Dendritic cell treated with granulocyte-macrophage colony-stimulating factor and Interleukin-4, amounts not matched to agents 40 ng/mL and 50 ng/mL, for 4 days (primary cell): ENCODE measurements around the gene YES1.
A peak's percentile ranks its signal among the peaks of the same experiment; 100 is the strongest.

Experiments used
- H3K27ac Mint-ChIP-seq: one replicate; pipeline ENCODE4 v1.8.0; 2022; ENCODE audit warnings: mild to moderate bottlenecking, mixed read lengths
- H3K27me3 Mint-ChIP-seq: one replicate; pipeline ENCODE4 v1.8.0; 2022; ENCODE audit warnings: mild to moderate bottlenecking, mixed read lengths
- H3K36me3 Mint-ChIP-seq: one replicate; pipeline ENCODE4 v1.8.0; 2022; ENCODE audit warnings: low read depth, mixed read lengths
- H3K4me1 Mint-ChIP-seq: one replicate; pipeline ENCODE4 v1.8.0; 2022; ENCODE audit warnings: low read depth, mixed read lengths
- H3K4me3 Mint-ChIP-seq: one replicate; pipeline ENCODE4 v1.8.0; 2022; ENCODE audit warnings: mild to moderate bottlenecking, moderate library complexity, mixed read lengths
- H3K9me3 Mint-ChIP-seq: one replicate; pipeline ENCODE4 v1.8.0; 2022; ENCODE audit warnings: mixed read lengths
- intact Hi-C: fragments of 100-400 bp; cut with micrococcal nuclease; formaldehyde crosslinking; loops from one replicate; pipeline ENCODE4 v1.15.0; 2022

YES1 gene

DNA sequence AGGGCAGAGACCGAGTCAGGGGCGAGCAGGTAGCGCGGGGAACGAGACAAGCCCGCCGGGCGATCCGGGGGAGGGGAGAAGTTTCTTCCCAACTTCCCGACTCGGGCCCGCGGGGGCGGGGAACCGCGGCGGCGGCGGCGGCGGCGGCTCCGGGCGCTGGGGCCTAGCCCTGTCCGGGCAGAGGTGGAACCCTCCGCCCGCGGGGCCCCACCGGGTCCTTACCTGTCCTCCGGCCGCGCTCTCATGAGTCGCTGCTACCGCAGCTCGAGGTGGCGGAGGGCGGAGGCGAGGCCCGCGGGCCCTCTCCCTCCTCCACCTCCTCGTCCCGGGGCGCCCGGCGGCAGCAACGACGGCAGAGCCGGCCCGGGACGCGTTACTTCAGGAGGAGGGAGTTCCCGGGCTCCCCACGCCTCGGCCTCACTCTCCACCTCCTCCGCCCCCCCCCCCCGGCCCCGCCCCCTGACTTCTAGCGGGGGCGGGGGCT is at the start of gene YES1:
TSS of gene YES1 (minus strand) at position 351 of the 484 bp plus-strand sequence. CDS start 55,415 bp downstream, outside the sequence.
- intact Hi-C loops, result no loop called here
- H3K27me3 Mint-ChIP-seq, result peaks cover 80% of the 10 kb centered on the region
- H3K9me3 Mint-ChIP-seq, result peaks cover 12% of the 10 kb centered on the region
- peaks cover 7% of the 10 kb centered on the region for H3K36me3 Mint-ChIP-seq
- H3K4me1 Mint-ChIP-seq, result peaks cover 15% of the 10 kb centered on the region
- H3K4me3 Mint-ChIP-seq, result peak within 1 kb of the TSS; percentile 64
- peak within 1 kb of the TSS; percentile 10 for H3K27ac Mint-ChIP-seq

GRCh38 chr18:857986-858385 is 45.9 kb upstream of the YES1 start:
- Mint-ChIP-seq H3K27ac (no peak overlapping the region), H3K4me1 (no peaks in the 10 kb centered on the region), H3K27me3 (peaks cover 11% of the 10 kb centered on the region), H3K4me3 (no peak overlapping the region), H3K9me3 (no peaks in the 10 kb centered on the region), H3K36me3 (no peaks in the 10 kb centered on the region)
- intact Hi-C loops, result no loop called here

- intact Hi-C loops, result no loop called here
- Mint-ChIP-seq H3K4me1 (no peaks in the 10 kb centered on the region), H3K9me3 (no peaks in the 10 kb centered on the region), H3K27ac (no peak overlapping the region), H3K27me3 (peaks cover 13% of the 10 kb centered on the region), H3K36me3 (no peaks in the 10 kb centered on the region), H3K4me3 (no peak overlapping the region)
Observed at GRCh38 chr18:853471-853870, 41.4 kb upstream of the YES1 start.

- no peaks in the 10 kb centered on the region for H3K9me3 Mint-ChIP-seq
- peaks cover 13% of the 10 kb centered on the region for H3K27me3 Mint-ChIP-seq
- H3K27ac Mint-ChIP-seq, result no peak overlapping the region
- intact Hi-C loops, result no loop called here
- no peaks in the 10 kb centered on the region for H3K4me1 Mint-ChIP-seq
- H3K36me3 Mint-ChIP-seq, result no peaks in the 10 kb centered on the region
- no peak overlapping the region for H3K4me3 Mint-ChIP-seq
Observed at GRCh38 chr18:850960-851359, 38.9 kb upstream of the YES1 start.

DNA sequence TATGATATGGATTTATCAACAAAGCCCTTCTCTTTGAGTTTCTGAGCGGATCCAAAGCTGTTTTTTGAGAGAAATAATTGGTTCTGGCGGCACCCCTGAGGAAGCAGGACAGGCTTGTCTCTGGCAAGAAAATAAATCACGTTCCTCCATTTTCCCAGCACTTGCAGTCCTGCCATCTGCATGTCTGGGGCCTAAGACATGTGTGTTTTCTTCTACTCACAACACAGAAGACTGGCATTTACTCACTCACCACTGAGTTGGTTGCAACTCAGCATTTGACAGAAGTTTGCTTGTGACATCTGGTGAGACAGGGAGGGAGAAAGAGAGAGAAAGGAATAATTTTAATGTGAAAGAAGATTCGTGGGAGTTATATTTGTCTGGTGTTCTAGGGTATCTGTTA is 37.0 kb upstream of the YES1 start:
- H3K27ac Mint-ChIP-seq, result no peak overlapping the region
- no peaks in the 10 kb centered on the region for H3K4me1 Mint-ChIP-seq
- intact Hi-C loops, result no loop called here
- H3K36me3 Mint-ChIP-seq, result no peaks in the 10 kb centered on the region
- no peak overlapping the region for H3K4me3 Mint-ChIP-seq
- H3K9me3 Mint-ChIP-seq, result no peaks in the 10 kb centered on the region
- peaks cover 13% of the 10 kb centered on the region for H3K27me3 Mint-ChIP-seq

GRCh38 chr18:848062-848861 is 36.2 kb upstream of the YES1 start:
- H3K27me3 Mint-ChIP-seq, result peaks cover 17% of the 10 kb centered on the region
- H3K27ac Mint-ChIP-seq, result no peak overlapping the region
- intact Hi-C loops, result no loop called here
- no peak overlapping the region for H3K4me3 Mint-ChIP-seq
- H3K9me3 Mint-ChIP-seq, result no peaks in the 10 kb centered on the region
- no peaks in the 10 kb centered on the region for H3K36me3 Mint-ChIP-seq
- H3K4me1 Mint-ChIP-seq, result no peaks in the 10 kb centered on the region

DNA sequence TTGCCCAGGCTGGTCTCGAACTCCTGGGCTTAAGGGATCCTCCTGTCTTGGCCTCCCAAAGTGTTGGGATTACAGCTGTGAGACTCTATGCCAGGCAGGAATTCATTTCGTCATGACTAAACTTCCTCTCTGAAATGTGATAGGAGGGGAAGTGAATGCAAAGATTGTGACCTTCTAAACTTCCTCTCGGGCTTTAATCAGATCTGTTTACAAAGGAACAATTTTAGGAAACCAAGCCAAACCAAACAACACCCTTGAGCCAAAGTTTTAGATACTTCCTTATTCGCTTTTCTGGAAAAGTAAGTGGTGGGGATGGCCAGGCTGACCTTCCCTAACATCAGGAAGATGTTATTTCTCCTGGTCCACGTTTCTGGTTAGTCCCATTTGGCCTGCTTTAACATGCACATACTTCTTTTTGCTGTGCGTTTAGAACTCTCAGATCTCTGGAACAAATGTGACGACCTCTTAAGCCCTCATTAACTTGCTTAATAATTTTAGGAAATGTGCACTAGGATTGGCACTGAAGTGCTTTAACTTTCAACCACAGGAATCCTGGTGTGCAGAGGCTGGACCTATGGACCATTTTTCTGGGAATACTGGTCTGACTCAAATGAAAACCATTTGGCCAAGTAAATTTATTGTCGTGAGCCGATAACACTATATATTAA is 33.2 kb upstream of the YES1 start:
- Mint-ChIP-seq H3K9me3 (no peaks in the 10 kb centered on the region), H3K4me1 (no peaks in the 10 kb centered on the region), H3K27ac (no peak overlapping the region), H3K4me3 (no peak overlapping the region), H3K27me3 (peaks cover 36% of the 10 kb centered on the region), H3K36me3 (no peaks in the 10 kb centered on the region)
- intact Hi-C loops, result no loop called here

DNA sequence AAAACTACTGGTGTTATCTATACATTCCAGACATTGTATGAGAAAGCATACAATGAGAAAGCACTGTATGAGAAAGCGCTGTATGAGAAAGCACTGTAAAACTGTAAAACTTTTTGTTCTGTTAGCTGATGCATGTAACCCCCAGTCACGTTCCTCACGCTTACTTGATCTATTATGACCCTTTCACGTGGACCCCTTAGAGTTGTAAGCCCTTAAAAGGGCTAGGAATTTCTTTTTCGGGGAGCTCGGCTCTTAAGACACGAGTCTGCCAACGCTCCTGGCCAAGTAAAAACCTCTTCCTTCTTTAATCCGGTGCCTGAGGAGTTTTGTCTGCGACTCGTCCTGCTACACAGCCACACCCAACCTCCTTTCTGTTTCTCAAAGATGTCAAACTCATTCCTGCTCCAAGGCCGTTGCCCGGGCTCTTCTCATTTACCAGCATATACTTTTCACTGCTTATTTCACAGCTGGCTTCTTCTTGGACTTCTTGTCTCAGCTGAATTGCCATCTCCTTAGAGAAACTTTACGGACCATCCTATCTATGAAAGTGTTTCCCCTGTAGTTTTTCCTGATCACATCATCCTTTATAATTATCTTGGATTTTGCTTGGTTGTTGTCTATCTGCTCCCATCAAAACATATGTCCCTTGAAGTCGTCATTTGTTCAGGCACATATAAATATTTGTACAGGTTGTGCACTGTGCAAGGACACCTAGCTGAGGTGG is 29.8 kb upstream of the YES1 start:
- Mint-ChIP-seq H3K4me1 (no peaks in the 10 kb centered on the region), H3K36me3 (no peaks in the 10 kb centered on the region), H3K4me3 (no peak overlapping the region), H3K27ac (no peak overlapping the region), H3K9me3 (no peaks in the 10 kb centered on the region), H3K27me3 (peaks cover 49% of the 10 kb centered on the region)
- intact Hi-C loops, result no loop called here

GRCh38 chr18:840516-840915 is 28.5 kb upstream of the YES1 start:
- Mint-ChIP-seq H3K9me3 (no peaks in the 10 kb centered on the region), H3K4me3 (no peak overlapping the region), H3K4me1 (no peaks in the 10 kb centered on the region), H3K27ac (no peak overlapping the region), H3K36me3 (no peaks in the 10 kb centered on the region), H3K27me3 (peaks cover 56% of the 10 kb centered on the region)
- intact Hi-C loops, result no loop called here

- no peaks in the 10 kb centered on the region for H3K36me3 Mint-ChIP-seq
- no peak overlapping the region for H3K27ac Mint-ChIP-seq
- H3K4me1 Mint-ChIP-seq, result no peaks in the 10 kb centered on the region
- H3K27me3 Mint-ChIP-seq, result peaks cover 58% of the 10 kb centered on the region
- intact Hi-C loops, result no loop called here
- no peak overlapping the region for H3K4me3 Mint-ChIP-seq
- no peaks in the 10 kb centered on the region for H3K9me3 Mint-ChIP-seq
Observed at GRCh38 chr18:840023-840408, 28.0 kb upstream of the YES1 start.

DNA sequence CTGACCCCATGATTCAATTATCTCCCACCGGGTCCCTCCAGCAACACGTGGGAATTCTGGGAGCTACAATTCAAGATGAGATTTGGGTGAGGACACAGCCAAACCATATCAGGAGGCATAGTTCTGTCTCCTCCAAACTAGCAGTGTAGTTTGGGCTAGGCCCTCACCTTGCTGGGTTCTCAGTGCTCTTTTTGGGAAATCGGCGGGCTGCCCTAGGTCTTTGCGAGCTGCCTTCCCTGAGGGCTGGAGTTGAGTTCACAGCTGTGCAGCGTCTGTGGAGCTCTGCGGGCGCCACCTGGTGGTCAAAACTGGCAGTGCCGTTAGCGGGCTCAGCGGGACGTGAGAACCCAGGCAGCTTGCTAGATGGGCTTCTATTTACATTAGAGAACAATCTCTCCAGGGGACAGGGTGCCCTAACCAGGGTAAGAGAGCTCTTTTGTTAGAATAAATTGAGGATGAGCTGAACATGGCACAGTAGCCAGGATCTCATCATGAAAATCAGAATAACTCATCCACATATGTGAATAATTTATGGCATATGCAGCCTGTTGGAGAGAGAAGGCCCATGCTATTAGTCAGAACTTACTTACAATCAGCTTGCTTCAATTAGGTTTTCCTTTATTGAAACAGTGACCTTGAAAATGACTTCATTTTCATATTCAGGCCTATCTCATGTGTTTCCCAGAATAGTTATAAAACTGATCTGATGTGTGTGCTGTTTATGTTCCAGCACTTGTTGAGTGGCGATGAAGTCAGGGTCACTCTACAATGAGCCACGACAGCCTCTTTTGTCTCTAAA is 27.4 kb upstream of the YES1 start:
- Mint-ChIP-seq H3K4me1 (no peaks in the 10 kb centered on the region), H3K9me3 (no peaks in the 10 kb centered on the region), H3K27ac (no peak overlapping the region), H3K27me3 (peaks cover 64% of the 10 kb centered on the region), H3K4me3 (no peak overlapping the region), H3K36me3 (no peaks in the 10 kb centered on the region)
- intact Hi-C loops, result loop anchor here (1.0 to 10.0 kb wide), 3 partner anchors 98 to 555 kb away; no protein-coding TSS in a partner anchor

- Mint-ChIP-seq H3K4me3 (no peak overlapping the region), H3K27ac (no peak overlapping the region)
- intact Hi-C loops, result loop anchor here (2.0 to 10.0 kb wide), 2 partner anchors 213 to 553 kb away; no protein-coding TSS in a partner anchor
Observed at GRCh38 chr18:837922-838321, 25.9 kb upstream of the YES1 start.

DNA sequence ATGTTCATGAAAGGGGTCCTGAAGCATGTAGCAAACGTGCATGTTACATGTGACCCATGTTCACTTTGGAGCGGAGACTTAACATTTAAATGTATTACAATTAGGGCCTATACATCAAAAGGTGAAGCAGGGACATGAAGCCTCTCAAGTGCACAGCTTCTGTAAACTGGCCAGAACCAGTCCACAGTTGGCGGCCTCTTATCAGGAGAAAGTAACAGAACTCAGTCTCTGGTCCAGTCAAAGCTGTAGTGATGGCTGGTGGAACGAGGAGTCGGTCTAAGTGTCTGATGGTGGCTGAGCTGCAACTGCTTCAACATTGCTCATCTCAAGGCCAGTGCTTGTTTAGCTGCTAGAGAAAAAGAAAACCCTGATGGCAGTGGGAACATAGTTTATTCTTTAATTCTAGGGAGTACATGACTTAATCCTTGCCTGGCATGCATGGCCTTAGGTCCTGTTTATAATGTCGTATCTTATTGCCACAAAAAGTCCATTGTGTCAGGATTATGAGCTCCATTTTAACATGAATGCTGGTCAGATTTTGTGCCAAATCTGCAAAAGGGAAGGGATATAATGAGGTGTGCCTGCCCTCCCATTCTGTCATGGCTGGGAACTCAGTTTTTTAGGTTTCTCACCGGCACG is 22.2 kb upstream of the YES1 start:
- intact Hi-C loops, result loop anchor here (10.0 kb wide), 1 partner anchor 549 kb away; no protein-coding TSS in a partner anchor
- H3K27me3 Mint-ChIP-seq, result peaks cover 65% of the 10 kb centered on the region
- H3K36me3 Mint-ChIP-seq, result no peaks in the 10 kb centered on the region
- peaks cover 10% of the 10 kb centered on the region for H3K4me1 Mint-ChIP-seq
- H3K9me3 Mint-ChIP-seq, result no peaks in the 10 kb centered on the region
- H3K27ac Mint-ChIP-seq, result no peak overlapping the region
- no peak overlapping the region for H3K4me3 Mint-ChIP-seq

More at GRCh38 chr18:837922-838321, 25.9 kb upstream of the YES1 start:
- Mint-ChIP-seq H3K4me1 (no peaks in the 10 kb centered on the region), H3K27me3 (peaks cover 72% of the 10 kb centered on the region), H3K9me3 (no peaks in the 10 kb centered on the region), H3K36me3 (no peaks in the 10 kb centered on the region)
